Measurements from ENCODE around the gene ULBP1.
"Not testable (repeated sequence)": the region's sequence is repeated elsewhere in the genome, so short reads cannot be mapped to it uniquely, and the experiment has no call there.

ULBP1 gene

DNA sequence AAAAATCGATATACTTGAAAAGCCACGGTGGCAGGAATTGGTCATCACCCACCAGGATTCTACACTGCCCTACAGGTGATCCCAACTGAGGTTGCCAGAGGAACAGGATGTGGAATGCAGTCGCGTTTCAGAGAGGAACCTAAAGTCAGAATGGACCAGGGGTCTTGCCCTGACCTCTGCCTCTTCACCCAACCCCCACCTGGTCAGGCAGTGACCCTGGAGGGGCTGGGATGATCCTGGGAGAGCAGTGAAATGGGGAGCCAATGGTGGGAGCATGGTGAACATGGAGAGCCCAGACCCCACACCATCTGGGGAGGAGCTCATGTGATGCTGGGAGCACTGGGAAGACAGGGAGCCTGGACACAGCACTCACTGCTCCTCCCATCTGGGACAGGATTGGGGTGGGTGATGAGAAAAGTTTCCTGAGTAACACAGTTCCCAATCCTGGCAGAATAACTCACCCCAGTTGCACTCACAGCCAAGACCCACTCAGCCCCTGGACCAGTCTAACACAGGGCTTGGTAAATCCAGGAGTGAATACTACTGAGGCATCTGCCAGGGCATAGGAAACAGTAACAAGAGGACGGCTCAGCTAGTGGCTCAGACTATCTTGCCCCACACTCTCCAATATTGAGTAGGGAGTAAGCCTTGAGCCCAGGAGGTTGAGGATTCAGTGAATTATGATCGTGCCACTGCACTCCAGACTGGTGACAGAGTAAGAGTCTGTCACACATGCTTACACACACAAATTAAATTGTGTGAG, 23.7 kb upstream of the ULBP1 start:
- Histone ChIP-seq H3K36me3 (ENCODE audit: control insufficient read depth in 1 of 2, insufficient read depth in 2 of 2, low read length in 2 of 2) (no peaks in the 10 kb centered on the region), H3K4me3 (ENCODE audit: low read depth in 1 of 2, low read length in 2 of 2) (no peak overlapping the region), H3K9ac (ENCODE audit: low read depth in 1 of 2, low read length in 2 of 2) (no peak overlapping the region), H3K27ac (ENCODE audit: low read depth, low read length) (no peak overlapping the region), H3K9me3 (ENCODE audit: control insufficient read depth in 1 of 2, low read length in 2 of 2) (no peaks in the 10 kb centered on the region), H3K4me1 (ENCODE audit: control insufficient read depth in 1 of 2, insufficient read depth in 2 of 2, low read length in 2 of 2) (peaks cover 12 to 19% of the 10 kb centered on the region in 2 donors), H3K27me3 (ENCODE audit: control insufficient read depth in 1 of 2, insufficient read depth in 2 of 2, low read length in 2 of 2) (peaks cover 61 to 63% of the 10 kb centered on the region in 2 donors)

DNA sequence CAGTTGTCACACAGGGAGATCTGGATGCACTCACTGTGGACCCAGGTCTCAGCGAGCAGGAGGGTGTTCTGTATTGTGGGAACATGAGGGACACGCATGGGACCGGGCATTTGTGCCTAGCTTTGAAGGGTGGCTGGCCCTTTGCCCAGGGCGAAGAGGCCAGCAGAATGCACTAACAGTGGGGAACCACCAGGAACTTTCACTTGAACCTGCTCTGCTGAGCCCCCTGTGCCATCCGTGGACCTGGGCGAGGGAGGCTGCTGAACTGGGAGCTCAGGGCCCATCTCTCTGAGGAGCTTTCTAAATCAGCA, 23.1 kb upstream of the ULBP1 start:
- Histone ChIP-seq H3K27me3 (ENCODE audit: control insufficient read depth in 1 of 2, insufficient read depth in 2 of 2, low read length in 2 of 2) (peaks cover 56 to 57% of the 10 kb centered on the region in 2 donors), H3K4me3 (ENCODE audit: low read depth in 1 of 2, low read length in 2 of 2) (no peak overlapping the region), H3K9ac (ENCODE audit: low read depth in 1 of 2, low read length in 2 of 2) (no peak overlapping the region), H3K36me3 (ENCODE audit: control insufficient read depth in 1 of 2, insufficient read depth in 2 of 2, low read length in 2 of 2) (no peaks in the 10 kb centered on the region), H3K27ac (ENCODE audit: low read depth, low read length) (no peak overlapping the region), H3K9me3 (ENCODE audit: control insufficient read depth in 1 of 2, low read length in 2 of 2) (no peaks in the 10 kb centered on the region), H3K4me1 (ENCODE audit: control insufficient read depth in 1 of 2, insufficient read depth in 2 of 2, low read length in 2 of 2) (peaks cover 12 to 19% of the 10 kb centered on the region in 2 donors)

DNA sequence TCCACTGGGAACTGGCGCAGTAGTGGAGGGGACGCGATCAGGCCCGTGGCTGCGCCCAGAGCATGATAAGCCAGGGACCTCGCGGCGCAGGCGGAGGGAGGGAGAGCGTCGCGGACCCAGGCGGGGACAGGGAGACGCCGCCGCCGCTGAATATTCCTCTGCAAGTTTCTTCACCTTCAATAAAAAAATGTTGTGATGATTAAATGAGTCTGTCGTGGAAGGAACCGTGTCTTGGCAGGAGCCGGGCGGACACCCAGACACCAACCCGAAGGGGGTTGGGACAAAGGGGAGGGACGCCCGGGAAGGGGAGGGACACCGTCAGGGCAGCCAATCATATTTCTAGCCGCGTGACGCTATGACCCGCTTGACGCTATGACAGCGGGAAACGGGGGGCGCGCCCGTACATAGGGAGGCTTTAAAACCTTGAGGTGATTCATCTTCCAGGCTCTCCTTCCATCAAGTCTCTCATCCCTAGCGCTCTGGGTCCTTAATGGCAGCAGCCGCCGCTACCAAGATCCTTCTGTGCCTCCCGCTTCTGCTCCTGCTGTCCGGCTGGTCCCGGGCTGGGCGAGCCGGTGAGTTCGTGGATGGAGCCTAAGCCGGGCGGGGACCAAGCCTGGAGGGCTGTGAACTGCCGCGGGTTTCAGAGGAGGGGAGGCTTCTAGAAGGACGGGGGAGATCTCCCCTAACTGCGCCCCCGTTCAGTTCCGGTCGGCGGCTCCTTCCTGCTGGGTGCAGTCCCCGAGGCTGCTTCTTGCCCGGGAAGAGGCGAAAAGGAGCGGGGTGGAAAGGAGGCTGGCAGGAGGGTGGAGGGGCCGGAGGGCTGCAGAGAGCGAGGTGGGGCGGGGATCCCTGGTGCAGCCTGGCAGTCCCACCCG, 21.9 kb upstream of the ULBP1 start, which contains the start of gene ULBP2:
Gene ULBP2 (plus strand): TSS at position 432 of the 878 bp plus-strand sequence. CDS start 59 bp downstream, at position 491.
- H3K36me3 ChIP-seq (ENCODE audit: control insufficient read depth in 1 of 2, insufficient read depth in 2 of 2, low read length in 2 of 2): no peaks in the 10 kb centered on the region
- H3K4me1 ChIP-seq (ENCODE audit: control insufficient read depth in 1 of 2, insufficient read depth in 2 of 2, low read length in 2 of 2): peaks cover 12 to 19% of the 10 kb centered on the region in 2 donors
- no peak within 1 kb of the TSS for H3K27ac ChIP-seq (ENCODE audit: low read depth, low read length)
- H3K27me3 ChIP-seq (ENCODE audit: control insufficient read depth in 1 of 2, insufficient read depth in 2 of 2, low read length in 2 of 2): peaks cover 46 to 53% of the 10 kb centered on the region in 2 donors
- peak within 1 kb of the TSS; percentile 60 to 70 for H3K4me3 ChIP-seq (ENCODE audit: low read depth in 1 of 2, low read length in 2 of 2)
- peak within 1 kb of the TSS in 1 of 2 donors; percentile 18 for H3K9ac ChIP-seq (ENCODE audit: low read depth in 1 of 2, low read length in 2 of 2)
- no peaks in the 10 kb centered on the region for H3K9me3 ChIP-seq (ENCODE audit: control insufficient read depth in 1 of 2, low read length in 2 of 2)

DNA sequence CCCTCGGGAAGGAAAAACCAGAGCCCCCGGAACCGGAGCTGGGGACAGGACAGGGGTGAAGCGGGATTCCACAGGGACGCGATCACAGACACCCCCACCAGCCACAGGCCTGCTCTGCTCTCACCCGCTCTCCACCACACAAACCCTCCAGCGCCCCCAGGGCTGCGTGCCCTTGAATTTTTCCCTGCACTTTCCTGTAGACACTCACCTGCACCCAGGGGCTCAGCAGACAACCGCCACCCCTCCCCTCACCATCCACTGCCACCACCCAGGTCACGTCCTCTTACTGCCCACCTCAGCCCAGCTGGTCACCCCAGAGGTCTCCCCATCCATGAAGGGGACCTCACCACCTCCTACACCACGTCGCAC, 21.3 kb upstream of the ULBP1 start:
- Histone ChIP-seq H3K4me1 (ENCODE audit: control insufficient read depth in 1 of 2, insufficient read depth in 2 of 2, low read length in 2 of 2) (peaks cover 12 to 19% of the 10 kb centered on the region in 2 donors), H3K27me3 (ENCODE audit: control insufficient read depth in 1 of 2, insufficient read depth in 2 of 2, low read length in 2 of 2) (peaks cover 40 to 48% of the 10 kb centered on the region in 2 donors), H3K27ac (ENCODE audit: low read depth, low read length) (no peak overlapping the region), H3K36me3 (ENCODE audit: control insufficient read depth in 1 of 2, insufficient read depth in 2 of 2, low read length in 2 of 2) (no peaks in the 10 kb centered on the region), H3K9ac (ENCODE audit: low read depth in 1 of 2, low read length in 2 of 2) (peak overlapping the region in 1 of 2 donors; percentile 18), H3K4me3 (ENCODE audit: low read depth in 1 of 2, low read length in 2 of 2) (peak overlapping the region; percentile 60 to 70), H3K9me3 (ENCODE audit: control insufficient read depth in 1 of 2, low read length in 2 of 2) (no peaks in the 10 kb centered on the region)

DNA sequence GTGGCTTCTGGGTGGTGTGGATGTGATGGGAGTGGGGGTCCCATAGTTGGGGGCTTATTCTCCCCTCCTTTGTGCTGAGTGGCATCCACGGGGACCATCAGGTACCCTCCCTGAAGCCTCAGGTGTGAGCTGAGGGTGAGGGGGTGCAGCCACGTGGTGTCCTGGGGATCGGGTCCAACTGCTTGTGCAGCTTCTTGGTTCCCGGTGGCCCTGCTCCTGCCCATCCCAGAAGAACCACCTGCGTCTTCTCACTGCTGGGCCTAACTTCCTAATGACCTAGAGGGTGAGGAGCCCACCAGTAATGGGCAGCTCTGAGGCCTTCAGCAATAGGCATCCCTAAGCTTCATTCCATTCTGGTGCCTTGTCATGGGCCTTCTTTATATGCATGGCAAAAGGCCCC, 20.4 kb upstream of the ULBP1 start:
- H3K4me1 ChIP-seq (ENCODE audit: control insufficient read depth in 1 of 2, insufficient read depth in 2 of 2, low read length in 2 of 2): peaks cover 11 to 14% of the 10 kb centered on the region in 2 donors
- not testable (repeated sequence) for H3K4me3 ChIP-seq (ENCODE audit: low read depth in 1 of 2, low read length in 2 of 2); H3K36me3 ChIP-seq (ENCODE audit: control insufficient read depth in 1 of 2, insufficient read depth in 2 of 2, low read length in 2 of 2)

DNA sequence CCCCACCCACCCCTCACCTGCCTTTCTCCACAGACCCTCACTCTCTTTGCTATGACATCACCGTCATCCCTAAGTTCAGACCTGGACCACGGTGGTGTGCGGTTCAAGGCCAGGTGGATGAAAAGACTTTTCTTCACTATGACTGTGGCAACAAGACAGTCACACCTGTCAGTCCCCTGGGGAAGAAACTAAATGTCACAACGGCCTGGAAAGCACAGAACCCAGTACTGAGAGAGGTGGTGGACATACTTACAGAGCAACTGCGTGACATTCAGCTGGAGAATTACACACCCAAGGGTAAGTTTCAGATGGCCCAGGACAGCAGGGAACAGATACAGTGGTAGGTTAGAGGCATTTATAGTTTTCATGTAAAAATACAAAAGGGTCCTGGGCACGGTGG, 18.5 kb upstream of the ULBP1 start:
- not testable (repeated sequence) for H3K36me3 ChIP-seq (ENCODE audit: control insufficient read depth in 1 of 2, insufficient read depth in 2 of 2, low read length in 2 of 2); H3K9ac ChIP-seq (ENCODE audit: low read depth in 1 of 2, low read length in 2 of 2); H3K9me3 ChIP-seq (ENCODE audit: control insufficient read depth in 1 of 2, low read length in 2 of 2); H3K4me3 ChIP-seq (ENCODE audit: low read depth in 1 of 2, low read length in 2 of 2); H3K27ac ChIP-seq (ENCODE audit: low read depth, low read length); H3K4me1 ChIP-seq (ENCODE audit: control insufficient read depth in 1 of 2, insufficient read depth in 2 of 2, low read length in 2 of 2)
- H3K27me3 ChIP-seq (ENCODE audit: control insufficient read depth in 1 of 2, insufficient read depth in 2 of 2, low read length in 2 of 2): peaks cover 19 to 34% of the 10 kb centered on the region in 2 donors

More for the DNA sequence above, 20.4 kb upstream of the ULBP1 start:
- H3K9ac ChIP-seq (ENCODE audit: low read depth in 1 of 2, low read length in 2 of 2); H3K27ac ChIP-seq (ENCODE audit: low read depth, low read length); H3K9me3 ChIP-seq (ENCODE audit: control insufficient read depth in 1 of 2, low read length in 2 of 2): not testable (repeated sequence)
- peaks cover 34 to 47% of the 10 kb centered on the region in 2 donors for H3K27me3 ChIP-seq (ENCODE audit: control insufficient read depth in 1 of 2, insufficient read depth in 2 of 2, low read length in 2 of 2)

DNA sequence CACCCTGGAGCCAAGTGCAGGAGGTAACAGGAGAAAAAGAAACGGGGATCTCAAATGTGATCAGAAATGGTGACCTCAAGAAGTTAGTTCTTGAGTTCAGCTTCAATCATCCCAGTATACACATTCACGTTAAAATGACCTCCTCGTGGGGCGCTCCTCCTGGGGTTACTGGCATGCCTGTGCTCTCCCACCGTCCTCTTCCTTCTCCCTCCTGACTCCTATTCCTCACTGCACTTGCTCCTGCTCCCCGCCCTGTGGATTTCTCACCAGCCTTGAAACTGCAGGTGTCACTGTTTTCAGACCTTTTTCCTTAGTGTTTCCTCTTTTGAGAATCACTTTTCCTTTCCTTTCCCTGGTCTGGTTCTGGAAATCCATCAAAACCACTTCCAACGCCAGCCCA, 17.1 kb upstream of the ULBP1 start:
- H3K27me3 ChIP-seq (ENCODE audit: control insufficient read depth in 1 of 2, insufficient read depth in 2 of 2, low read length in 2 of 2): peaks cover 21 to 39% of the 10 kb centered on the region in 2 donors
- H3K36me3 ChIP-seq (ENCODE audit: control insufficient read depth in 1 of 2, insufficient read depth in 2 of 2, low read length in 2 of 2); H3K27ac ChIP-seq (ENCODE audit: low read depth, low read length); H3K4me3 ChIP-seq (ENCODE audit: low read depth in 1 of 2, low read length in 2 of 2); H3K9ac ChIP-seq (ENCODE audit: low read depth in 1 of 2, low read length in 2 of 2); H3K9me3 ChIP-seq (ENCODE audit: control insufficient read depth in 1 of 2, low read length in 2 of 2); H3K4me1 ChIP-seq (ENCODE audit: control insufficient read depth in 1 of 2, insufficient read depth in 2 of 2, low read length in 2 of 2): not testable (repeated sequence)

DNA sequence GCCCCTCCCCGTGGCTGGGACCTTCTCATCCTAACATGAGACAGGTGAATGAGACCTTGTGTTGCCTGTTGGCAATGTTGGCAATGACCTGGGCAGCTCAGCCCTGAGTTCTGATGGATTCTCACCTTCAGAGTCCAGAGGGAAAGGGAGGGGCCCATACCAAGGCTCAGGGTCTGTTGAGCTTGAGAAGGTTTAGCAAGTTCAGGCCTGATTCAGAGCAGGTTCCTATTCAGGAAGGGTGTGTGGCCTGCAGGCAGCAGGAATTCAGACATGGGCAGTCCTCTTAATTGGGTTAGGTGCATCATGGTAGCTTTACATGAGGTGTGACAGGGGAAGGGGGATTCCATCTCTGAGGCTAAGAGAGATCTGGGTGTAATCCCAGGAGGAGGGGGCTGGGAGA, 16.2 kb upstream of the ULBP1 start:
- H3K36me3 ChIP-seq (ENCODE audit: control insufficient read depth in 1 of 2, insufficient read depth in 2 of 2, low read length in 2 of 2); H3K4me3 ChIP-seq (ENCODE audit: low read depth in 1 of 2, low read length in 2 of 2); H3K9me3 ChIP-seq (ENCODE audit: control insufficient read depth in 1 of 2, low read length in 2 of 2); H3K4me1 ChIP-seq (ENCODE audit: control insufficient read depth in 1 of 2, insufficient read depth in 2 of 2, low read length in 2 of 2); H3K27ac ChIP-seq (ENCODE audit: low read depth, low read length); H3K9ac ChIP-seq (ENCODE audit: low read depth in 1 of 2, low read length in 2 of 2): not testable (repeated sequence)
- peaks cover 21 to 41% of the 10 kb centered on the region in 2 donors for H3K27me3 ChIP-seq (ENCODE audit: control insufficient read depth in 1 of 2, insufficient read depth in 2 of 2, low read length in 2 of 2)

DNA sequence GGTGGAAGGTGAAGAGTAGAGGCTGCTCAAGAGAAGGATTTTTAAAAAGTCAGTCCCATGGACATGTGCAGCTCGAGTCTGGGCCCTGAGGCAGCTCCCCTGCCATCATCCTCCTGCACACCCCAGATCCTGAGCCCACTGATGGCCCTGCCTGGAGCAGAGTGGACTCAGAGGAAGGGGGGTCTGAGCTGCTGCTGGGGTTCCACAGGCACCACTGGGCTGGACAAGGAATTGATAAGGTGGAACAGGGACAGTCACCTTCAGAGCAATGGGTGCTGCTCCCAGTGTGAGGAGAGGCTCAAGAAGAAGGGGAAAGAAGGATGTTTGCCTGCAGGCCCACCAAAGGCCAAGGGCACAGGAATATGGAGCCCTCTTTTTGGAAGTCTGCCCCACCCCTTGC, 15.7 kb upstream of the ULBP1 start:
- Histone ChIP-seq H3K4me3 (ENCODE audit: low read depth in 1 of 2, low read length in 2 of 2) (no peak overlapping the region), H3K9me3 (ENCODE audit: control insufficient read depth in 1 of 2, low read length in 2 of 2) (no peaks in the 10 kb centered on the region), H3K27me3 (ENCODE audit: control insufficient read depth in 1 of 2, insufficient read depth in 2 of 2, low read length in 2 of 2) (peaks cover 25 to 45% of the 10 kb centered on the region in 2 donors), H3K4me1 (ENCODE audit: control insufficient read depth in 1 of 2, insufficient read depth in 2 of 2, low read length in 2 of 2) (no peaks in the 10 kb centered on the region), H3K9ac (ENCODE audit: low read depth in 1 of 2, low read length in 2 of 2) (no peak overlapping the region), H3K27ac (ENCODE audit: low read depth, low read length) (no peak overlapping the region), H3K36me3 (ENCODE audit: control insufficient read depth in 1 of 2, insufficient read depth in 2 of 2, low read length in 2 of 2) (no peaks in the 10 kb centered on the region)

DNA sequence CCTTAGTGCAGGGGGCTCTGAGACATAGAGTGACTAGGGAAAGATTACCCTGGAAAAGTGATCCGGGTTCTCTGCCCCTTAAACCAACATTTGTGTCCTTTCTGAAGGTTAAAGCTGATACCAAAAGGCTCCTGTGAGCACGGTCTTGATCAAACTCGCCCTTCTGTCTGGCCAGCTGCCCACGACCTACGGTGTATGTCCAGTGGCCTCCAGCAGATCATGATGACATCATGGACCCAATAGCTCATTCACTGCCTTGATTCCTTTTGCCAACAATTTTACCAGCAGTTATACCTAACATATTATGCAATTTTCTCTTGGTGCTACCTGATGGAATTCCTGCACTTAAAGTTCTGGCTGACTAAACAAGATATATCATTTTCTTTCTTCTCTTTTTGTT, 15.1 kb upstream of the ULBP1 start:
- Histone ChIP-seq H3K4me1 (ENCODE audit: control insufficient read depth in 1 of 2, insufficient read depth in 2 of 2, low read length in 2 of 2) (no peaks in the 10 kb centered on the region), H3K9me3 (ENCODE audit: control insufficient read depth in 1 of 2, low read length in 2 of 2) (no peaks in the 10 kb centered on the region), H3K36me3 (ENCODE audit: control insufficient read depth in 1 of 2, insufficient read depth in 2 of 2, low read length in 2 of 2) (no peaks in the 10 kb centered on the region), H3K27me3 (ENCODE audit: control insufficient read depth in 1 of 2, insufficient read depth in 2 of 2, low read length in 2 of 2) (peaks cover 31 to 48% of the 10 kb centered on the region in 2 donors), H3K9ac (ENCODE audit: low read depth in 1 of 2, low read length in 2 of 2) (no peak overlapping the region), H3K4me3 (ENCODE audit: low read depth in 1 of 2, low read length in 2 of 2) (no peak overlapping the region), H3K27ac (ENCODE audit: low read depth, low read length) (no peak overlapping the region)
